ENCODE results near the gene P2RY6. TPM values are rescaled to one million over a fixed set of nuclear protein-coding genes. Genes with fewer than 3 reads are reported as not detected.

The P2RY6 gene
- total RNA-seq, 2 donors from 2014 or later = 0.31 to 0.37 TPM

GRCh38 chr11:73288873-73289707 is 17.0 kb downstream of the P2RY6 start:
- H3K4me3 Mint-ChIP-seq = no peak overlapping the region
- Histone ChIP-seq H3K27ac (ENCODE audit: low read depth, low read length) (no peak overlapping the region), H3K4me3 (ENCODE audit: low read length) (no peak overlapping the region), H3K9ac (ENCODE audit: extremely low read depth, low read length, poor library complexity, severe bottlenecking) (no peak overlapping the region), H3K4me1 (ENCODE audit: control insufficient read depth, insufficient read depth, low read length) (no peaks in the 10 kb centered on the region), H3K9me3 (ENCODE audit: control insufficient read depth, low read length) (no peaks in the 10 kb centered on the region), H3K27me3 (ENCODE audit: control insufficient read depth, insufficient read depth, low read length, poor library complexity, severe bottlenecking) (no peaks in the 10 kb centered on the region), H3K36me3 (ENCODE audit: control insufficient read depth, insufficient read depth, low read length) (no peaks in the 10 kb centered on the region)
- H3K9me3 Mint-ChIP-seq = no peaks in the 10 kb centered on the region
- H3K36me3 Mint-ChIP-seq (ENCODE audit: low read depth) = no peaks in the 10 kb centered on the region
- peak; percentile 96 for TF ChIP-seq CTCF (conservative IDR thresholded peaks at IDR 0.05)
- peaks cover 5% of the 10 kb centered on the region for H3K4me1 Mint-ChIP-seq
- peaks cover 12% of the 10 kb centered on the region for H3K27me3 Mint-ChIP-seq (ENCODE audit: insufficient read depth)
- 60 to 66% methylated on average over 14 to 17 of the region's 17 CpGs for WGBS, 2 experiments (ENCODE audit: insufficient coverage in 1 of 2, insufficient read length in 1 of 2)
- peak overlapping the region; percentile 67 for H3K27ac Mint-ChIP-seq
- DNase-seq = peak; percentile 92

- Histone ChIP-seq H3K36me3 (ENCODE audit: control insufficient read depth, insufficient read depth, low read length) (no peaks in the 10 kb centered on the region), H3K9me3 (ENCODE audit: control insufficient read depth, low read length) (no peaks in the 10 kb centered on the region), H3K9ac (ENCODE audit: extremely low read depth, low read length, poor library complexity, severe bottlenecking) (no peak overlapping the region), H3K4me3 (ENCODE audit: low read length) (no peak overlapping the region), H3K27me3 (ENCODE audit: control insufficient read depth, insufficient read depth, low read length, poor library complexity, severe bottlenecking) (no peaks in the 10 kb centered on the region), H3K27ac (ENCODE audit: low read depth, low read length) (no peak overlapping the region), H3K4me1 (ENCODE audit: control insufficient read depth, insufficient read depth, low read length) (no peaks in the 10 kb centered on the region)
- DNase-seq = no peak
- Mint-ChIP-seq H3K4me3 (no peak overlapping the region), H3K36me3 (ENCODE audit: low read depth) (no peaks in the 10 kb centered on the region), H3K27ac (no peak overlapping the region), H3K27me3 (ENCODE audit: insufficient read depth) (peaks cover 20% of the 10 kb centered on the region), H3K9me3 (no peaks in the 10 kb centered on the region), H3K4me1 (peaks cover 5% of the 10 kb centered on the region)
- 80 to 91% methylated on average over 3 to 4 of the region's 4 CpGs for WGBS, 2 experiments (ENCODE audit: insufficient coverage in 1 of 2, insufficient read length in 1 of 2)
- no peak for TF ChIP-seq CTCF (conservative IDR thresholded peaks at IDR 0.05)
These were observed 18.4 kb downstream of the P2RY6 start for GRCh38 chr11:73290536-73290935.

- Mint-ChIP-seq H3K27me3 (ENCODE audit: insufficient read depth) (peaks cover 20% of the 10 kb centered on the region), H3K4me1 (peaks cover 5% of the 10 kb centered on the region), H3K36me3 (ENCODE audit: low read depth) (no peaks in the 10 kb centered on the region), H3K9me3 (no peaks in the 10 kb centered on the region), H3K27ac (no peak overlapping the region), H3K4me3 (no peak overlapping the region)
- Histone ChIP-seq H3K9me3 (ENCODE audit: control insufficient read depth, low read length) (no peaks in the 10 kb centered on the region), H3K27ac (ENCODE audit: low read depth, low read length) (no peak overlapping the region), H3K4me3 (ENCODE audit: low read length) (no peak overlapping the region), H3K27me3 (ENCODE audit: control insufficient read depth, insufficient read depth, low read length, poor library complexity, severe bottlenecking) (no peaks in the 10 kb centered on the region), H3K36me3 (ENCODE audit: control insufficient read depth, insufficient read depth, low read length) (no peaks in the 10 kb centered on the region), H3K4me1 (ENCODE audit: control insufficient read depth, insufficient read depth, low read length) (no peaks in the 10 kb centered on the region), H3K9ac (ENCODE audit: extremely low read depth, low read length, poor library complexity, severe bottlenecking) (no peak overlapping the region)
- TF ChIP-seq CTCF (conservative IDR thresholded peaks at IDR 0.05) = no peak
- 91 to 100% methylated on average over 3 of the region's 3 CpGs for WGBS, 2 experiments (ENCODE audit: insufficient coverage in 1 of 2, insufficient read length in 1 of 2)
- DNase-seq = no peak
These were observed 19.1 kb downstream of the P2RY6 start for GRCh38 chr11:73291196-73291595.
